HepG2 (cell line): ENCODE results near the gene LRRC42. TPM values are rescaled to one million over a fixed set of nuclear protein-coding genes. Genes with fewer than 3 reads are reported as not detected.
A peak's percentile ranks its signal among the peaks of the same experiment; 100 is the strongest.

ENCODE experiments used
- ATF7-NPFF ChIP-seq: sonication (generic); formaldehyde crosslinking; IDR thresholded peaks from 2 replicates; pipeline ENCODE4 v1.8.1; 2023; ENCODE audit warnings: mild to moderate bottlenecking, low read depth, missing genetic modification reagents, moderate library complexity
- HMG20A ChIP-seq: IDR thresholded peaks from 2 replicates; pipeline ENCODE4 v1.6.1; 2016; ENCODE audit warnings: borderline replicate concordance
- HNF4A ChIP-seq: sonication (generic); formaldehyde crosslinking; IDR thresholded peaks from 2 replicates; pipeline ENCODE4 v1.4.0; 2020; ENCODE audit warnings: missing genetic modification reagents
- JUN ChIP-seq: sonication (generic); formaldehyde crosslinking; IDR thresholded peaks from 2 replicates; pipeline ENCODE4 v1.4.0; 2020; ENCODE audit warnings: mild to moderate bottlenecking, missing genetic modification reagents
- MXD4 ChIP-seq: IDR thresholded peaks from 2 replicates; pipeline ENCODE4 v1.6.1; 2016; ENCODE audit warnings: mild to moderate bottlenecking, missing biosample characterization, missing genetic modification reagents
- SPEN ChIP-seq: sonication (generic); formaldehyde crosslinking; IDR thresholded peaks from 2 replicates; pipeline ENCODE4 v1.5.1; 2020; ENCODE audit warnings: low read depth, mild to moderate bottlenecking, missing genetic modification reagents
- SRY ChIP-seq: sonication (generic); formaldehyde crosslinking; IDR thresholded peaks from 2 replicates; pipeline ENCODE4 v1.8.0; 2022; ENCODE audit warnings: mild to moderate bottlenecking, missing genetic modification reagents
- TBL1XR1 ChIP-seq: fragments of 150-350 bp; IDR thresholded peaks from 2 replicates; pipeline ENCODE4 v1.6.1; 2014; ENCODE audit warnings: borderline replicate concordance, low read length; ENCODE audit not compliant: partially characterized antibody
- ZFP90 ChIP-seq: sonication (generic); formaldehyde crosslinking; IDR thresholded peaks from 2 replicates; pipeline ENCODE4 v1.8.0; 2022; ENCODE audit warnings: missing genetic modification reagents, mild to moderate bottlenecking, inconsistent platforms, borderline replicate concordance
- ZKSCAN1 ChIP-seq: fragments of 150-350 bp; IDR thresholded peaks from 2 replicates; pipeline ENCODE4 v1.6.1; 2014; ENCODE audit warnings: low read length
- ZNF331 ChIP-seq: sonication (generic); formaldehyde crosslinking; IDR thresholded peaks from 2 replicates; pipeline ENCODE4 v1.4.0; 2020; ENCODE audit warnings: missing genetic modification reagents
- ZNF34 ChIP-seq: sonication (generic); formaldehyde crosslinking; IDR thresholded peaks from 2 replicates; pipeline ENCODE4 v1.4.0; 2020; ENCODE audit warnings: mild to moderate bottlenecking, missing genetic modification reagents, borderline replicate concordance
- ZNF564 ChIP-seq: sonication (generic); formaldehyde crosslinking; IDR thresholded peaks from 2 replicates; pipeline ENCODE4 v1.8.1; 2023; ENCODE audit warnings: mild to moderate bottlenecking, missing genetic modification reagents
- ZNF7 ChIP-seq: IDR thresholded peaks from 2 replicates; pipeline ENCODE4 v1.6.1; 2016; ENCODE audit warnings: missing biosample characterization, missing genetic modification reagents
- ZNF75D ChIP-seq: sonication (generic); formaldehyde crosslinking; IDR thresholded peaks from 2 replicates; pipeline ENCODE4 v1.8.1; 2023; ENCODE audit warnings: missing genetic modification reagents, mild to moderate bottlenecking, borderline replicate concordance
- ZNF790 ChIP-seq: sonication (generic); formaldehyde crosslinking; IDR thresholded peaks from 2 replicates; pipeline ENCODE4 v1.8.0; 2022; ENCODE audit warnings: missing genetic modification reagents, mild to moderate bottlenecking, borderline replicate concordance
- polyA plus RNA-seq, 8 experiments: library from polyadenylated mRNA; depleted of rRNA in 3 of 8; stranded (reverse) in 7 of 8; unstranded in 1 of 8; fragments of >200 nt; fragmentation: Illumina TruSeq in 4 of 8; extraction: Trizol in 4 of 8; gene quantifications; 2 replicates each; pipeline versions ENCODE4 v1.2.1 to v1.2.3, GENCODE V29; 2011 to 2016; ENCODE audit warnings: low read depth in 4 of 8, missing spikeins in 1 of 8, mixed read lengths in 1 of 8; ENCODE audit not compliant: insufficient read depth in 1 of 8
- total RNA-seq, 5 experiments: library from RNA; depleted of rRNA; stranded (reverse); fragments of >200 nt; fragmentation: Illumina TruSeq; extraction: Trizol; gene quantifications; 2 replicates each; pipeline ENCODE4 v1.2.3, GENCODE V29; 2016; ENCODE audit warnings: low read depth in 1 of 5
- TF ChIP-seq, protein P1 (sequence below): sonication (generic); formaldehyde crosslinking; conservative IDR thresholded peaks from 2 replicates; pipeline ENCODE4 v1.4.0; 2020; ENCODE audit warnings: mild to moderate bottlenecking, missing genetic modification reagents, moderate library complexity
- TF ChIP-seq, protein P2 (sequence below): sonication (generic); formaldehyde crosslinking; IDR thresholded peaks from 2 replicates; pipeline ENCODE4 v1.8.0; 2022; ENCODE audit warnings: mild to moderate bottlenecking, missing genetic modification reagents, borderline replicate concordance
- TF ChIP-seq, protein P3 (sequence below): sonication (generic); formaldehyde crosslinking; IDR thresholded peaks from 2 replicates; pipeline ENCODE4 v1.4.0; 2020; ENCODE audit warnings: low read depth, mild to moderate bottlenecking, missing genetic modification reagents
- TF ChIP-seq, protein P4 (sequence below): sonication (generic); formaldehyde crosslinking; IDR thresholded peaks from 2 replicates; pipeline ENCODE4 v1.5.1; 2020; ENCODE audit warnings: mild to moderate bottlenecking, moderate library complexity, missing genetic modification reagents

The LRRC42 gene
- total and polyA plus RNA-seq, 2 of the 13 experiments (the other 11 are each of a cell fraction or from before 2014, with no cell fraction given), result 30.6 to 43.6 TPM

DNA sequence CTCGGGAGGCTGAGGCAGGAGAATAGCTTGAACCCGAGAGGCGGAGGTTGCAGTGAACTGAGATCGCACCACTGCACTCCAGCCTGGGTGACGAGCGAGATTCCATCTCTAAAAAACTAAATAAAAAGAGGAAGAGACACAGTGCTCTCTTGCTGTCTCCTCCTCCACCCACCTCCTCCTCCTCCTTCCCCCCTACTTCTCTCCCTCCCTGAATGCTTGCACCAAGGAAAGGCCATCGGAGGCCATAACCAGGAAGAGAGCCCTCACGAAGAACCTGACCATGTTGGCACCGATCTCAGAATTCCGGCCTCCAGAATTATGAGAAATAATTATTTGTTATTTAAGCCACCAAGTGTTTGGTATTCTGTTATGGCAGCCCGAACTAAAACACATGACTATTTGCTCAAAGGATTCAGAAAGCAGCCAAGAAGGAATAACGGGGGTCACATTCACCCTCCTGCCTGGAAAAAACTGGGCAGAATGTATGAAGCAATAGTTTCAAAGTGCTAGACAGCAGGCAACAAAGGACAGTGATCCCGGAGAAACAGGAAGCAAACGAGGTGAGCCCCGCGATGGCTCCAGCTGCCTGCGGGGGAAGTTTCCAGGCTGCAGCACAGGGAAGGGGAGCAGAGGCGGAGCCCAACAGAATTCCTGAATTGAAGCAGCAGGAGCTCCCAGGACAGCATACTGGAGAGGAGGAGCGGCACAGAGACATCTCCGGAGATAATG lies 36.0 kb downstream of the LRRC42 start (continued):
- TF ChIP-seq, protein P1, sequence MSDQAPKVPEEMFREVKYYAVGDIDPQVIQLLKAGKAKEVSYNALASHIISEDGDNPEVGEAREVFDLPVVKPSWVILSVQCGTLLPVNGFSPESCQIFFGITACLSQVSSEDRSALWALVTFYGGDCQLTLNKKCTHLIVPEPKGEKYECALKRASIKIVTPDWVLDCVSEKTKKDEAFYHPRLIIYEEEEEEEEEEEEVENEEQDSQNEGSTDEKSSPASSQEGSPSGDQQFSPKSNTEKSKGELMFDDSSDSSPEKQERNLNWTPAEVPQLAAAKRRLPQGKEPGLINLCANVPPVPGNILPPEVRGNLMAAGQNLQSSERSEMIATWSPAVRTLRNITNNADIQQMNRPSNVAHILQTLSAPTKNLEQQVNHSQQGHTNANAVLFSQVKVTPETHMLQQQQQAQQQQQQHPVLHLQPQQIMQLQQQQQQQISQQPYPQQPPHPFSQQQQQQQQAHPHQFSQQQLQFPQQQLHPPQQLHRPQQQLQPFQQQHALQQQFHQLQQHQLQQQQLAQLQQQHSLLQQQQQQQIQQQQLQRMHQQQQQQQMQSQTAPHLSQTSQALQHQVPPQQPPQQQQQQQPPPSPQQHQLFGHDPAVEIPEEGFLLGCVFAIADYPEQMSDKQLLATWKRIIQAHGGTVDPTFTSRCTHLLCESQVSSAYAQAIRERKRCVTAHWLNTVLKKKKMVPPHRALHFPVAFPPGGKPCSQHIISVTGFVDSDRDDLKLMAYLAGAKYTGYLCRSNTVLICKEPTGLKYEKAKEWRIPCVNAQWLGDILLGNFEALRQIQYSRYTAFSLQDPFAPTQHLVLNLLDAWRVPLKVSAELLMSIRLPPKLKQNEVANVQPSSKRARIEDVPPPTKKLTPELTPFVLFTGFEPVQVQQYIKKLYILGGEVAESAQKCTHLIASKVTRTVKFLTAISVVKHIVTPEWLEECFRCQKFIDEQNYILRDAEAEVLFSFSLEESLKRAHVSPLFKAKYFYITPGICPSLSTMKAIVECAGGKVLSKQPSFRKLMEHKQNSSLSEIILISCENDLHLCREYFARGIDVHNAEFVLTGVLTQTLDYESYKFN, result no peak; the same call in 1 of the 2 replicates
- TF ChIP-seq ZNF331 (CRISPR knock-in tag) (peak; percentile 82), ZNF564 (no peak), MXD4 (no peak), ZNF790 (no peak), TBL1XR1 (no peak), ZNF34 (CRISPR knock-in tag) (0 out of 2 replicates have a peak, but pooled peaks have one; percentile 16), ZKSCAN1 (no peak), ZNF7 (CRISPR knock-in tag) (no peak), HNF4A (CRISPR knock-in tag) (peak; percentile 61), SRY (no peak), HMG20A (CRISPR knock-in tag) (no peak), JUN (no peak), ATF7-NPFF (CRISPR knock-in tag) (no peak), ZNF75D (CRISPR knock-in tag) (no peak), ZFP90 (CRISPR knock-in tag) (no peak), SPEN (CRISPR knock-in tag) (no peak)
- TF ChIP-seq, protein P2, sequence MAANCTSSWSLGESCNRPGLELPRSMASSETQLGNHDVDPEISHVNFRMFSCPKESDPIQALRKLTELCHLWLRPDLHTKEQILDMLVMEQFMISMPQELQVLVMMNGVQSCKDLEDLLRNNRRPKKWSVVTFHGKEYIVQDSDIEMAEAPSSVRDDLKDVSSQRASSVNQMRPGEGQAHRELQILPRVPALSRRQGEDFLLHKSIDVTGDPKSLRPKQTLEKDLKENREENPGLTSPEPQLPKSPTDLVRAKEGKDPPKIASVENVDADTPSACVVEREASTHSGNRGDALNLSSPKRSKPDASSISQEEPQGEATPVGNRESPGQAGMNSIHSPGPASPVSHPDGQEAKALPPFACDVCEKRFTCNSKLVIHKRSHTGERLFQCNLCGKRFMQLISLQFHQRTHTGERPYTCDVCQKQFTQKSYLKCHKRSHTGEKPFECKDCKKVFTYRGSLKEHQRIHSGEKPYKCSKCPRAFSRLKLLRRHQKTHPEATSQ (CRISPR knock-in tag), result 0 out of 2 replicates have a peak, but pooled peaks have one; percentile 32
- TF ChIP-seq, protein P3, sequence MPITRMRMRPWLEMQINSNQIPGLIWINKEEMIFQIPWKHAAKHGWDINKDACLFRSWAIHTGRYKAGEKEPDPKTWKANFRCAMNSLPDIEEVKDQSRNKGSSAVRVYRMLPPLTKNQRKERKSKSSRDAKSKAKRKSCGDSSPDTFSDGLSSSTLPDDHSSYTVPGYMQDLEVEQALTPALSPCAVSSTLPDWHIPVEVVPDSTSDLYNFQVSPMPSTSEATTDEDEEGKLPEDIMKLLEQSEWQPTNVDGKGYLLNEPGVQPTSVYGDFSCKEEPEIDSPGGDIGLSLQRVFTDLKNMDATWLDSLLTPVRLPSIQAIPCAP (CRISPR knock-in tag), result no peak
- TF ChIP-seq, protein P4, sequence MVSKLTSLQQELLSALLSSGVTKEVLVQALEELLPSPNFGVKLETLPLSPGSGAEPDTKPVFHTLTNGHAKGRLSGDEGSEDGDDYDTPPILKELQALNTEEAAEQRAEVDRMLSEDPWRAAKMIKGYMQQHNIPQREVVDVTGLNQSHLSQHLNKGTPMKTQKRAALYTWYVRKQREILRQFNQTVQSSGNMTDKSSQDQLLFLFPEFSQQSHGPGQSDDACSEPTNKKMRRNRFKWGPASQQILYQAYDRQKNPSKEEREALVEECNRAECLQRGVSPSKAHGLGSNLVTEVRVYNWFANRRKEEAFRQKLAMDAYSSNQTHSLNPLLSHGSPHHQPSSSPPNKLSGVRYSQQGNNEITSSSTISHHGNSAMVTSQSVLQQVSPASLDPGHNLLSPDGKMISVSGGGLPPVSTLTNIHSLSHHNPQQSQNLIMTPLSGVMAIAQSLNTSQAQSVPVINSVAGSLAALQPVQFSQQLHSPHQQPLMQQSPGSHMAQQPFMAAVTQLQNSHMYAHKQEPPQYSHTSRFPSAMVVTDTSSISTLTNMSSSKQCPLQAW, result peak; percentile 66; the same call in 1 of the 2 replicates
